ENCODE results near the gene MITD1.

GRCh38 chr2:99159594-99159993 is 21.3 kb downstream of the MITD1 start:
- TF ChIP-seq, protein P1, sequence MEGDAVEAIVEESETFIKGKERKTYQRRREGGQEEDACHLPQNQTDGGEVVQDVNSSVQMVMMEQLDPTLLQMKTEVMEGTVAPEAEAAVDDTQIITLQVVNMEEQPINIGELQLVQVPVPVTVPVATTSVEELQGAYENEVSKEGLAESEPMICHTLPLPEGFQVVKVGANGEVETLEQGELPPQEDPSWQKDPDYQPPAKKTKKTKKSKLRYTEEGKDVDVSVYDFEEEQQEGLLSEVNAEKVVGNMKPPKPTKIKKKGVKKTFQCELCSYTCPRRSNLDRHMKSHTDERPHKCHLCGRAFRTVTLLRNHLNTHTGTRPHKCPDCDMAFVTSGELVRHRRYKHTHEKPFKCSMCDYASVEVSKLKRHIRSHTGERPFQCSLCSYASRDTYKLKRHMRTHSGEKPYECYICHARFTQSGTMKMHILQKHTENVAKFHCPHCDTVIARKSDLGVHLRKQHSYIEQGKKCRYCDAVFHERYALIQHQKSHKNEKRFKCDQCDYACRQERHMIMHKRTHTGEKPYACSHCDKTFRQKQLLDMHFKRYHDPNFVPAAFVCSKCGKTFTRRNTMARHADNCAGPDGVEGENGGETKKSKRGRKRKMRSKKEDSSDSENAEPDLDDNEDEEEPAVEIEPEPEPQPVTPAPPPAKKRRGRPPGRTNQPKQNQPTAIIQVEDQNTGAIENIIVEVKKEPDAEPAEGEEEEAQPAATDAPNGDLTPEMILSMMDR (IDR thresholded peaks at IDR 0.05; ENCODE audit: insufficient read depth, low read depth, low read length): no peak
- no peak for TF ChIP-seq EZH2 (IDR thresholded peaks at IDR 0.05; ENCODE audit: insufficient read depth, low read length)
